Measurements from ENCODE around the gene KIF6. TPM values are rescaled to one million over a fixed set of nuclear protein-coding genes. Genes with fewer than 3 reads are reported as not detected.

KIF6 gene
- total RNA-seq, 1 donor from 2014 or later = 1.3 TPM

- H3K4me1 Mint-ChIP-seq (ENCODE audit: unreplicated experiment) = no peaks in the 10 kb centered on the region
- TF ChIP-seq CTCF (IDR thresholded peaks at IDR 0.05) = no peak
- no peaks in the 10 kb centered on the region for H3K36me3 Mint-ChIP-seq (ENCODE audit: unreplicated experiment)
- H3K9me3 Mint-ChIP-seq (ENCODE audit: unreplicated experiment) = no peaks in the 10 kb centered on the region
- no peak overlapping the region for H3K27ac Mint-ChIP-seq (ENCODE audit: unreplicated experiment)
- peaks cover 9% of the 10 kb centered on the region for H3K27me3 Mint-ChIP-seq (ENCODE audit: unreplicated experiment)
- no peak overlapping the region for H3K4me3 Mint-ChIP-seq (ENCODE audit: unreplicated experiment)
- DNase-seq (ENCODE audit: extremely low spot score, unreplicated experiment) = no peak
Measured at GRCh38 chr6:39754514-39755115, 29.4 kb upstream of the KIF6 start.

- Mint-ChIP-seq H3K4me1 (ENCODE audit: unreplicated experiment) (no peaks in the 10 kb centered on the region), H3K27ac (ENCODE audit: unreplicated experiment) (no peak overlapping the region), H3K36me3 (ENCODE audit: unreplicated experiment) (no peaks in the 10 kb centered on the region), H3K9me3 (ENCODE audit: unreplicated experiment) (no peaks in the 10 kb centered on the region), H3K27me3 (ENCODE audit: unreplicated experiment) (peaks cover 5% of the 10 kb centered on the region), H3K4me3 (ENCODE audit: unreplicated experiment) (no peak overlapping the region)
- DNase-seq (ENCODE audit: extremely low spot score, unreplicated experiment) = no peak
- no peak for TF ChIP-seq CTCF (IDR thresholded peaks at IDR 0.05)
Measured at GRCh38 chr6:39753725-39754045, 28.5 kb upstream of the KIF6 start.

GRCh38 chr6:39752835-39753724 lies 27.9 kb upstream of the KIF6 start:
- H3K36me3 Mint-ChIP-seq (ENCODE audit: unreplicated experiment) = no peaks in the 10 kb centered on the region
- no peaks in the 10 kb centered on the region for H3K4me1 Mint-ChIP-seq (ENCODE audit: unreplicated experiment)
- H3K27me3 Mint-ChIP-seq (ENCODE audit: unreplicated experiment) = peaks cover 5% of the 10 kb centered on the region
- no peak for TF ChIP-seq CTCF (IDR thresholded peaks at IDR 0.05)
- H3K4me3 Mint-ChIP-seq (ENCODE audit: unreplicated experiment) = no peak overlapping the region
- H3K27ac Mint-ChIP-seq (ENCODE audit: unreplicated experiment) = no peak overlapping the region
- DNase-seq (ENCODE audit: extremely low spot score, unreplicated experiment) = no peak
- H3K9me3 Mint-ChIP-seq (ENCODE audit: unreplicated experiment) = no peaks in the 10 kb centered on the region

GRCh38 chr6:39746795-39747194 lies 21.6 kb upstream of the KIF6 start:
- TF ChIP-seq CTCF (IDR thresholded peaks at IDR 0.05) = no peak
- Mint-ChIP-seq H3K9me3 (ENCODE audit: unreplicated experiment) (peaks cover 3% of the 10 kb centered on the region), H3K4me1 (ENCODE audit: unreplicated experiment) (no peaks in the 10 kb centered on the region), H3K36me3 (ENCODE audit: unreplicated experiment) (no peaks in the 10 kb centered on the region), H3K27me3 (ENCODE audit: unreplicated experiment) (peaks cover 2% of the 10 kb centered on the region), H3K4me3 (ENCODE audit: unreplicated experiment) (no peak overlapping the region), H3K27ac (ENCODE audit: unreplicated experiment) (no peak overlapping the region)
- no peak for DNase-seq (ENCODE audit: extremely low spot score, unreplicated experiment)

- DNase-seq (ENCODE audit: extremely low spot score, unreplicated experiment) = no peak
- H3K36me3 Mint-ChIP-seq (ENCODE audit: unreplicated experiment) = no peaks in the 10 kb centered on the region
- peaks cover 9% of the 10 kb centered on the region for H3K9me3 Mint-ChIP-seq (ENCODE audit: unreplicated experiment)
- peaks cover 14% of the 10 kb centered on the region for H3K4me1 Mint-ChIP-seq (ENCODE audit: unreplicated experiment)
- TF ChIP-seq CTCF (IDR thresholded peaks at IDR 0.05) = no peak
- no peak overlapping the region for H3K27ac Mint-ChIP-seq (ENCODE audit: unreplicated experiment)
- H3K27me3 Mint-ChIP-seq (ENCODE audit: unreplicated experiment) = no peaks in the 10 kb centered on the region
- no peak overlapping the region for H3K4me3 Mint-ChIP-seq (ENCODE audit: unreplicated experiment)
Measured at GRCh38 chr6:39733704-39734103, 8.5 kb upstream of the KIF6 start.

Measured in osteocyte (in vitro differentiated cells).